Measurements from ENCODE around the gene CBARP. TPM values are rescaled to one million over a fixed set of nuclear protein-coding genes. Genes with fewer than 3 reads are reported as not detected.

The CBARP gene
- total RNA-seq, 2 donors from 2014 or later: 0.33 to 0.78 TPM

DNA sequence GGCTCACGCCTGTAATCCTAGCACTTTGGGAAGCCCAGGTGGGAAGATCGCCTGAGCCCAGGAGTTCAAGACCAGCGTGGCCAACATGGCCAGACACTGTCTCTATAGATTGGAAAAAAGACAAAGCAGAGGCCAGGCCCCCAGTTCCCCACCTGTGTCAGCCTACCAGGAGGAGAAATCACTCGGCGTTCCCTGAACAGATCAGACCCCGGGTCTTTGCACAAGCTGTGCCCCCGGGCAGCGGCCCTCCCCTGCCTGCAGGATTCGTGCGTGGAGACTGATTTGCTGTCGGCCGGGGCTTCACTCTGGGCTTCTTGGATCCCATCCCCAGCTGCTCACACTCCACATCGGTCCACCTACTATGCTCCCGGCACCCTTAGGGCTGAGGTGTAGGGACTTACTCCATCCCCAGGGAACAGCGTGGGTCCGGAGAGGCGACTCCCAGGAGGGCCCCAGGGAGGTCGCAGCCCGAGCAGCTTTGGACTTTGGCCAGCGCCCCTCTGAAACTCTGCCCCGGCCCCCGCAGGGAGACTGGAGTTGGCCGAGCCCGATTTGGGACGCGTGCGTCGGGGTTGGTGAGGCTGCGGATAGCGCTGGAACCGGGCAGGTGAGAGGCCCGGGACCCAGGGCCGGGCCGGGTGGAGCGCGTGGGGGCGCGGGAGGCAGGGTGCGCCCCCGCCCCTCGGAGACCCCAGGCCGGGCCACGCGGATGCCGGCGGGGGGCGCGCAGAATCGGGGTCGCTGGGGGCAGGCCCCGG, 47.4 kb upstream of the CBARP start:
- Histone ChIP-seq H3K36me3 (replicated peaks in 1 of 2; ENCODE audit: insufficient read depth in 1 of 2, low read depth in 2 of 2) (no peaks in the 10 kb centered on the region), H3K4me3 (no peak overlapping the region), H3K27ac (no peak overlapping the region), H3K4me1 (peaks cover 25% of the 10 kb centered on the region), H3K27me3 (peaks cover 0 to 25% of the 10 kb centered on the region in 2 donors), H3K9me3 (no peaks in the 10 kb centered on the region)
- intact Hi-C loops (cut with DNase I): loop anchor here (10.0 kb wide), 1 partner anchor 230 kb away; the partner anchor contains the start of gene ADAMTSL5
- ATAC-seq: no peak
- WGBS, 2 donors: 30 to 45% methylated on average over 6 to 38 of the region's 51 CpGs
- TF ChIP-seq, protein P1, sequence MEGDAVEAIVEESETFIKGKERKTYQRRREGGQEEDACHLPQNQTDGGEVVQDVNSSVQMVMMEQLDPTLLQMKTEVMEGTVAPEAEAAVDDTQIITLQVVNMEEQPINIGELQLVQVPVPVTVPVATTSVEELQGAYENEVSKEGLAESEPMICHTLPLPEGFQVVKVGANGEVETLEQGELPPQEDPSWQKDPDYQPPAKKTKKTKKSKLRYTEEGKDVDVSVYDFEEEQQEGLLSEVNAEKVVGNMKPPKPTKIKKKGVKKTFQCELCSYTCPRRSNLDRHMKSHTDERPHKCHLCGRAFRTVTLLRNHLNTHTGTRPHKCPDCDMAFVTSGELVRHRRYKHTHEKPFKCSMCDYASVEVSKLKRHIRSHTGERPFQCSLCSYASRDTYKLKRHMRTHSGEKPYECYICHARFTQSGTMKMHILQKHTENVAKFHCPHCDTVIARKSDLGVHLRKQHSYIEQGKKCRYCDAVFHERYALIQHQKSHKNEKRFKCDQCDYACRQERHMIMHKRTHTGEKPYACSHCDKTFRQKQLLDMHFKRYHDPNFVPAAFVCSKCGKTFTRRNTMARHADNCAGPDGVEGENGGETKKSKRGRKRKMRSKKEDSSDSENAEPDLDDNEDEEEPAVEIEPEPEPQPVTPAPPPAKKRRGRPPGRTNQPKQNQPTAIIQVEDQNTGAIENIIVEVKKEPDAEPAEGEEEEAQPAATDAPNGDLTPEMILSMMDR (IDR thresholded peaks at IDR 0.05): no peak
- TF ChIP-seq POLR2A (IDR thresholded peaks at IDR 0.05): no peak
- no peak for DNase-seq

GRCh38 chr19:1284293-1284978, 46.6 kb upstream of the CBARP start:
- Histone ChIP-seq H3K27me3 (peaks cover 0 to 25% of the 10 kb centered on the region in 2 donors), H3K27ac (no peak overlapping the region), H3K36me3 (replicated peaks in 1 of 2; ENCODE audit: insufficient read depth in 1 of 2, low read depth in 2 of 2) (no peaks in the 10 kb centered on the region), H3K4me1 (peaks cover 25% of the 10 kb centered on the region), H3K4me3 (no peak overlapping the region), H3K9me3 (no peaks in the 10 kb centered on the region)
- TF ChIP-seq POLR2A (IDR thresholded peaks at IDR 0.05): no peak
- TF ChIP-seq, protein P1 (IDR thresholded peaks at IDR 0.05): no peak
- intact Hi-C loops (cut with DNase I): loop anchor here (10.0 kb wide), 1 partner anchor 230 kb away; the partner anchor contains the start of gene ADAMTSL5
- DNase-seq (no peak), ATAC-seq (no peak)
- WGBS, 2 donors: 58 to 62% methylated on average over 12 to 20 of the region's 20 CpGs

DNA sequence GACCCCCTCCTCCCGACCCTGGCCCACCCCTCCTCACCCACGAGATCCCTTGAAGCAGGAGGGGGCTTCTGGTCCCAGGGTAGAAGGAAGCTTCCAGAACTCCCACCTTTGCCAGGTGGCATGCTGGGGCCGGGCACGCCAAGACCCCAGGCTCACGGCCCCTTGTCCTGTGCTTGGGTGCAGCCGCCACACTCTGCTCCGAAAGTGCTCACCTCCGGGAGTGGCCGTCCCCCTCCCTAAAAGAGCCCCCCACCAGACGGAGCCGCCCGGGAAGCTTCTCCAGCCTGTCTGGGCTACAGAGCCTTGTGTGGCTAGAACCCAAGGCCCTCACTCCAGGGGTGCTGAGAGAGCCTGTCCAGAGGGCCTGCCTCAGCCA, 46.1 kb upstream of the CBARP start:
- Histone ChIP-seq H3K27me3 (peaks cover 0 to 25% of the 10 kb centered on the region in 2 donors), H3K36me3 (replicated peaks in 1 of 2; ENCODE audit: insufficient read depth in 1 of 2, low read depth in 2 of 2) (peaks cover 0 to 3% of the 10 kb centered on the region in 2 donors), H3K9me3 (no peaks in the 10 kb centered on the region), H3K4me1 (peaks cover 22% of the 10 kb centered on the region), H3K27ac (no peak overlapping the region), H3K4me3 (no peak overlapping the region)
- 39 to 81% methylated on average over 2 to 12 of the region's 12 CpGs for WGBS, 2 donors
- intact Hi-C loops (cut with DNase I): loop anchor here (10.0 kb wide), 1 partner anchor 231 kb away; the partner anchor contains the start of gene ADAMTSL5
- ATAC-seq (no peak), DNase-seq (no peak)
- TF ChIP-seq POLR2A (IDR thresholded peaks at IDR 0.05): no peak
- TF ChIP-seq, protein P1 (IDR thresholded peaks at IDR 0.05): no peak

GRCh38 chr19:1283207-1283916, 45.6 kb upstream of the CBARP start:
- no peak overlapping the region for H3K27ac ChIP-seq
- intact Hi-C loops (cut with DNase I): loop anchor here (10.0 kb wide), 1 partner anchor 231 kb away; the partner anchor contains the start of gene ADAMTSL5
- DNase-seq (no peak), ATAC-seq (no peak)
- no peak overlapping the region for H3K4me3 ChIP-seq
- 64 to 76% methylated on average over 17 to 26 of the region's 29 CpGs for WGBS, 2 donors
- no peak for TF ChIP-seq POLR2A (IDR thresholded peaks at IDR 0.05)
- TF ChIP-seq, protein P1 (IDR thresholded peaks at IDR 0.05): no peak
- H3K9me3 ChIP-seq: no peaks in the 10 kb centered on the region
- H3K27me3 ChIP-seq: peaks cover 0 to 25% of the 10 kb centered on the region in 2 donors
- peaks cover 0 to 3% of the 10 kb centered on the region in 2 donors for H3K36me3 ChIP-seq (replicated peaks in 1 of 2; ENCODE audit: insufficient read depth in 1 of 2, low read depth in 2 of 2)
- H3K4me1 ChIP-seq: peaks cover 19% of the 10 kb centered on the region
